Left renal cortex interstitium (tissue), 4 donors: ENCODE data around the gene DCAF6. TPM values are rescaled to one million over a fixed set of nuclear protein-coding genes. Genes with fewer than 3 reads are reported as not detected.
"Not testable (repeated sequence)": the region's sequence is repeated elsewhere in the genome, so short reads cannot be mapped to it uniquely, and the experiment has no call there.

ENCODE experiments used
- DNase-seq, 4 donors: peaks; one replicate each; pipeline ENCODE4 v3.0.0-alpha.2; 2013; ENCODE audit warnings: low read depth in 4 of 4, low spot score in 2 of 4, missing footprints in 1 of 4
- polyA plus RNA-seq, 4 donors: library from polyadenylated mRNA; unstranded; fragments of 120-200 nt; gene quantifications; one replicate each; pipeline ENCODE4 v1.2.1, GENCODE V29; 2013; ENCODE audit not compliant: insufficient read length in 4 of 4

The DCAF6 gene
- polyA plus RNA-seq, 4 donors = 77.0 to 89.1 (median 82.8) TPM

DNA sequence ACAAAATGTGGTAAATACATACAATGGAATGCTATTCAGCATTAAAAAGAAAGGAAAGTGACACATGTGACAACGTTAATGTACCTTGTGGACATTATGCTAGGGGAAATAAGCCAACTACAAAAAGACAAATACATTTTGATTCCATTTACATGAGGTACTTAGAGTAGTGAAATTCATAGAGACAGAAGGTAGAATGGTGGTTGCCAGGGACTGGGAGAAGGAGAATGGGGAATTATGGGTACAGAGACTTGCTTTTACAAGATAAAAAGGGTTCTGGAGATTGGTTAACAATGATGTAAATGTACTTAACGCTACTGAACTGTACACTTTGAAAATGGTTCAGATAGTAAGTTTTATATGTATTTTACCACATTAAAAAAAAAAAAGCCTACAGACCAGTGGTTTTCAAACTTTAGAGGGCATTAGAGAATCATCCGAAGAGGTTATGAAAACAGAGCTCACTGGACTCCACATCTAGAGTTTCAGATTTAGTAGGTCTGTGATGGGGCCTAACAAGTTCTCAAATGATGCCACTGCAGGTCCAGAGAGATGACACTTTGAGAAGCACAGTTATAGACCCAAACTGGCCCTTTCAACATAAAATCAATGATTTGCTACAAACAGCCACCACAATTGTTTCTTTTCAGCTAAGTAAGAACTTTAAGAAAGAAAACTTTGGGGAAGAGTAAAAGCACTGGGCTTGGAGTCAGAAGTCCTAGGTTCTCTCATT, 13.0 kb upstream of the DCAF6 start:
- DNase-seq = no peak

DNA sequence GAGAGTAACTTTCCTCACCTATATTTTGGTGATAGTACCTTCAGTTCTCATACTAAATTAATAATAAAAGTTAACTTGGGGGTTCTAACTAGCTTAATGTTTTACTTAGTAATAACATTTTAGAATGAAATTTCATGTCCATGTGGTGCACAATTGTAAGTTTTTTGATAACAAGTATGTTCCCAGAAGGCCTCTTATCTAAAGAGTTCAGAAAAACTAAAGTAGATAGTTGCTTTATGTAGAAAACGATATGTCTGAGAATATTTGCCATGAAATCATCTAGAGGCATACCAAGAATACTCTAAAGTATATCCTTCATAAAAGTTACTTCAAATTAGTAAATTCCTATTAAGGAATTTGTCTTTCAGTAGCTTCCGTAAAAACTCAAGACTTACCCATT, 12.4 kb upstream of the DCAF6 start:
- DNase-seq = no peak

DNA sequence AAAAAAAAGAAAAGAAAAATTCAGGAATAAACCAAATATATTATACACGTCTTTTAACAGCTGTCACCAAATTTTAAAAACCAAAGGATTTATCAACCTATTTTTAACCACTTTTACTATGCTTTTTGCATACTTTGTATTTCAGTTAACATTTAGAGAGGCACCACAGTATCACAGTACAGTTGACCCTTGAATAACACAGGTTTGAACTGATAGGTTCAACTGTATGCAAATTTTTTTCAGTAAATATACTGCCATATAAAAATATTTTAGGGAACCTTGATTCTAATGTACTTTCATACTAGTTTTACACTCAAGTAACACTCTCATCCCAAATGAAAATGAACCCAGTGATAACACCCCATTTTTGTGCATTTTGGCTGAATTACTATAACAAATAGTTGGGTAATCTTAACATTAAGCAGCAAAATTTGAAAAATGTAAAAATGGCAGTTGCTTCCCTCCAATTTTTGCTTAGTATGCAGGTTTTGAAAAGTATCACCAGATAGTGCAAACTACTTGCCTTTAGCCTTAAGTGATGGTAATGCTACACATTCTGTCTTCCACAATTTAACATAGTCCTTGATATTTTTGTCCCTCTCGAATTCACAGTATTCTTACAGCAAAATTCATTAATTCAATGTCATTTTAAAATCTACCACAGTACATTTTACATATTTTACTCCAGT, 11.8 kb upstream of the DCAF6 start:
- DNase-seq = no peak

DNA sequence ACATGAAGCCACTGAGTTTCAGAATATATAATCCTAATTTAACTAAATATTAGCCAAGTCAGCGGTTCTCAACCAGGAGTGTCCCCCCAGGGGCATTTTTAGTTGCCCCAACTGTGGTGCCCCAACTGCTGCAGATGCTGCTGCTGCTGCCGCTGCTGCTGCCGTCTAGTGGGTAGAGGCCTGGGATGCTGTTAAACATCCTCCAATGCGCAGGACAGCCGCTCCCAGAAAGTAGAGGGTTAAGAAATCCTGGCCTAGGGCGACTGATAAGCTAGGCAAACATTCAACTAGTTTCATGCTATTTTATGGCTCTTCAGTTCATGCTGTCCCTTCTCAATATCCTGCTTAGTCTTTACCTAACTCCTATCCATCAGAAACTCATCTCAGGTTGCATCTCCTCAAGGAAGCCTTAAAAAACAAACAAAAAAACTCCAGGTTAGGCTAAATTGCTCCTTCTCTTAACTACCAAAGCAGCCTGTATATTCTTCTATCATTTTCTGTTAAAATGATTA, 9.9 kb upstream of the DCAF6 start:
- DNase-seq = no peak

DNA sequence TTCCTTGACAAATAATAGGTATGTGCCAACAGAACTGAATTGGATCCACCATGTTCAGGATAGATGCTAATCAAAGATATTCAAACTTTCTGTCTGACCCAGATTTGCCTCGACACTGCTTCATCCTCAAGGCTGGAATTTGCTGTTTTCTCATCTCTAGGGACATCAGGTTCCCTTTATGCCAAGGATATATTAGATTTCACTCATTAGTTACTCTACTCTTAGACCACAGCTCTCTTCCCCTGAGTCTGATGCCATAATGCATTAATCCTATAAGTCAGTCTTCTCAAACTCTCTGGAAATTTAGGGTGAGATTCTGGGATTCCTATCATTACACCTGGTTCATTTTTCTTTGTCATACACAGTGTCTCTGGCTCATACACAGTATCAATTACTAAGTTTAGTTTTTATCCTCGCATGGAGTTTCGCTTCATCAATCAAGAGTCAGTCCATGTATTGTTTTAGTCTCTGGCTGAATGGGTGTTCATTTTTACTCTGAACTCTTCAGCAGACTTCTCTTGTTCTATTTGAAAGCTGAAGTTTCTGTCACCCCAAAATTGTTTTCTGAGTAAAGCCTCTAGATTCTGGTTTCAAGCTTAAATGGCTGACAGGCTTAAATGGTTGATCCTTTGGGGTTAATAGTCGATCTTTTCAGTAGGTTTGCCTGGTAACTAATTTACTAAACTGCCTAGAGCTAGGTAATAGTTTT, 9.3 kb upstream of the DCAF6 start:
- no peak for DNase-seq

DNA sequence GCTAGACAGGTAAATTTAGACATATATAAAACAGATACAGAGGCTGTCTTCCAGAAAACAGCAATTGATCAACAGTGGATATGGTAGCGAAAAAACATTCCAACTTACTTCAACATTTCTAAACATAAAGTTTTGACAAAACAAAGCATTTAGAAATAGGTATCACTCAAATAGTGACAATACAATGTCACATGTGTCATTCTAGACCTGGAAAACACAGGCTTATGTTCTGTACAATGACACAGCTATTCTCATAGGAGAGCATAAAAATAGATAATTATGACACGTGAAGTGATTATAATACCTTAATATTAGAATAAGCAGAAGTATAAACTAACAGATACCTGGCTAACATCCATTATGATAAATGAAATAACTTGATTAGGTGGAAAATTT, 8.0 kb upstream of the DCAF6 start:
- DNase-seq = no peak

DNA sequence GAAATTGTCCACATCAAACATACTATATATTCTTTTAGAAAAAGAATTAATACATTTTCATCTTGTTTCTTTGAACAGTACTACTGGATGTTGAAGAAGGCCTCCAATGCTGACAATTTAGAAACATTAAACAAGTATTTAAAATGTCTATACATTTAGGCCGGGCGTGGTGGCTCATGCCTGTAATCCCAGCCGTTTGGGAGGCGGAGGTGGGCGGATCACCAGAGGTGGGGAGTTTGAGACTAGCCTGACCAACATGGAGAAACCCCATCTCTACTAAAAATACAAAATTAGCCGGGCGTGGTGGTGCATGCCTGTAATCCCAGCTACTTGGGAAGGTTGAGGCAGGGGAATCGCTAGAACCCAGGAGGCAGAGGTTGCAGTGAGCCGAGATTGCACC, 7.6 kb upstream of the DCAF6 start:
- not testable (repeated sequence) for DNase-seq

DNA sequence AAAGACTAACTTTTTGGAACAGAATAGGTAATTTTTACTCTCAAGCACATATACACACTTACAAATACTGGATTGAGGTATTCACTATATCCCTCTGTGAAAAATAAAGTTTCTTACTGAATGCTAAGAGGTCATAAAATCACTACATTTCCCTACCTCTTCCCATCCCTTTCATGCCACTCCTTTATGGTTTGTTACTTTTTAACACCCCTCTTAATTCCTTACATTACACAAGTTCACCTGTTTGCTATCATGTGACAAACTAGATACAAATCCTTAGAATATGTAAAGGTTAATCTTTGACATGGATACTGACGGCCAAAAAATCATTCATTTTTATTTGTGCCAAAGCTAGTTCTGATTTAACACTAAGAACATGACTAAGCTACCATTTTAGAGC, 6.8 kb upstream of the DCAF6 start:
- DNase-seq = no peak

DNA sequence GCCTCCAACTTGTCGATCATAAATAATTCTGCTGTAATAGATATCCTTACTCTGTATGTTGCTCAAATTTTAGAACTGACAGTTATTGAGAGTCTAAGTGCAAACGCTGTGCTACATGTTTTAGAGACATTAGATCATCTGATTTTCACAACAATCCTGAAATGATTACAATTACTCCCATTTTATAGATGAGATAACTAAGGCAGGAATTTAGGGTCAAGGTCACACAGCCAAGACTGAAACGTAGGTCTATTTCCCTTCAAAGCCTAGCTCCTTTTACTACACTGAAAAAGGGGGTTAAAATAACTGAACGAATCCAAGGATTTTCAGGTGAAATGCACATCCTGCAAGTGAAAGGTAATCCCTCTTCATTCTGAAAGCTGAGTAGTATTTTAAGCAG, 2.7 kb upstream of the DCAF6 start:
- no peak for DNase-seq

DNA sequence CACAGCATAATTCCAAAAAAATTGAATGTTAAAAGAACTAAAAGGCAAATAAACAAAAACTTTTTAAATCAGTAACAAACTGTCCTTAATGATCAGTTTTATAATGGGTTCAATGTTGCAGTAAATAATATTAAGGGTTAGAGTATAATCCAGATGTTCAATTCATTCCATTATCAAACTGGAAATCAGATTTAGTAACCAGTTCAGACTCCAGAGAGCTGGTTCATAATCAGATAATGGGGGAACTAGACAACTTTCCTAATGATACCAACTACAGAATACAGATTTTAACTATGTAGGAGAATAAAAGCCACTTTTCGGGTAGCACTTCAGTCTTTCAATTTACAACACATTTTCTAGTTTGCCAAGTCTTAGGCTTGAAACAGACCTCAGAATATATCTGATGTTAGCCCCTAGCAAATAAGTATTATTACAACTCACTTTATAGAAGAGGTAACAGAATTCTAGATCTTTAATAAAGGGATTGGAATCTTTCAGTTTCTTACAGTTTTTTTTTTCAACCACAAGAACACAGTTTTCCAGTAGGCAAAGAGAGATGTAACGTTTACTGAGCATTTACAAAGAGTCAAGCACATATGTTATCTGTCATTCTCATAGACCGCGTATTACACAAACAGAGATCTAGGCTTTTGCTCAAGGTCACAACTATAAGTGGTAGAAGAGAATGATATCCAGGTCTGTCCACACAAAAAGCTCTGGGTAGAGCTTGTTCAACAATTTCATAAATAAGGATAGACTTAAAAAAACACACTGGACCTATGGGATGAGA, 1.9 kb upstream of the DCAF6 start:
- DNase-seq = no peak

DNA sequence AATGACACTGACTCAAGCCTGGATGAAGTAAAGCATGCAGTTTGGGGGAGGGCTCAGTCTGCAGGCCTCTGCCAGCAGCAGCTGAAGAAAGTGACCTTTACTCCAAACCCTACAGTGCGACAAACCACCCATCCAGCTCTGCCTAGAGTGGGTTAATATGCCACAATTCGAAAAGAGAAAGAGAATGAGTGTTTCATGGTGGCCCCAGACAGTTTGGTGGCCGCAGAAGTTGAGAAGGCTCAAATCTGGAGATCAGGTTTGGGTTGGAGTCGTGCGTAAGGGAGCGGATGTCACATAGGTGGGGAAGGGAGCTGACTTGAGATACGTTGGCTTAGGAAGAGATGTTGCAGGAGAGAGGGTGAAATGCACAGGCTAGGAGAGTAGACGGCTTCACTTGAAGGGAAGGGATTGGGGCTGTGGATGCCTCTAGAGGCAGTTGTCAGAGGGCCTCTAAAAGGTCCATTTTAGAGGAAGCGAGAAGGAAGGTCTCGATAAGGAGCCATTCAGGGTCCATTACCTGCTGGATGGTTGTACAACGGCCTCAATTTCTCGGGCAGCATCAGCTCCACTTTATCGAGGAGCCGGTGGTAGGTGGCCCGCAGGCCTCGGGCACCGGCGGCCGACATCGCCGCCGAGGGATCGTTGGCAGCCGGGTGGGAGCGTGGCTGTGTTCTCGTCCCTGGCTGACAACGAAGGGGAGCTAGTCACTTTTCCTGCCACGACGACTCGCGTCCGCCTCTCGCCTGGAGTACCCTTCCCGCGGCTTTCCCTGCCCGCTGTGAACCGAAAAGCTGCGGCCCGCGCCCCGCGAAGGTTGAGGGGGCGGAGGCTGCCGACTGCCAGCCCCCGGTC, 1.0 kb upstream of the DCAF6 start:
- peak in 2 of 4 donors; percentile 51 to 77 for DNase-seq

DNA sequence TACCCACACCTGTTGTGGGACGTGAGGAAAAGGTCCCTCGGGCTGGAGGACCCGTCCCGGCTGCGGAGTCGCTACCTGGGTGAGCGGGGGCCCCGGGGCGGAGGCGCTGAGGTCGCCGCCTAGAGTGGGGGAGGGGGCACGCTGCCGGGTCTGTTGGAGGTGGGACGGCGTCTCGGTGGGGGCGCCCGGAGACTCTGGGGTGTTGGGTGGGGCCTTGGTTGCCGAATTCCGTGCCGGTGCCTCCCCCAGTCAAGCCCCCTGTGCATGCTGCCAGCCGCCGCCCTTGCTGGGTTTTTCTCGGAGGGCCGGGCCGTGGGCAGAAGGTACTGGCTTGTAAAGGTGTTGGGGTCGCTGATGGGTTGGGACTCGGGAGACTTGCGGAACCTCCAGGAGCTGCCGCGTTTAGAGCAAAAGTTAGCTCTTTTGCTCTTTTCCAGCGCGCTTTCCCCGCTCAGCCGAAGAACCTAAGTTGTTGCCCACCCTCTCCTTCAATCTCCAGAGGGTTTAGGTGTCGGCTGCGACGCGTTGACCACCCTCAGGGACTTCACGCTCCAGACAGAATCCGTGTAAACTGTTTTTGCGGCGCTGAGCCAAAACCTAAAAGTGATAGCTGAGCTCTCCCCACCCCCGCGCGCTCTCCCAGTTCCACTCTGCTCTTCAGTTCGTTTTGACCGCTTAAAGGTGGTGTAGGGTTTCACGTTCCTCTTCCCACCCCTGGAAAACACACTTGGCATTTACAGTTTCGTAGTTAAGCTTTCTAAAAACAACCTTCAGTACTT, 636 bp downstream of the DCAF6 start, which contains the start of gene MPC2:
MPC2 (minus strand) TSS at position 143 of the 779 bp plus-strand sequence. CDS start 1,231 bp downstream, outside the sequence.
- DNase-seq = peak; percentile 44 to 84 (median 77)

DNA sequence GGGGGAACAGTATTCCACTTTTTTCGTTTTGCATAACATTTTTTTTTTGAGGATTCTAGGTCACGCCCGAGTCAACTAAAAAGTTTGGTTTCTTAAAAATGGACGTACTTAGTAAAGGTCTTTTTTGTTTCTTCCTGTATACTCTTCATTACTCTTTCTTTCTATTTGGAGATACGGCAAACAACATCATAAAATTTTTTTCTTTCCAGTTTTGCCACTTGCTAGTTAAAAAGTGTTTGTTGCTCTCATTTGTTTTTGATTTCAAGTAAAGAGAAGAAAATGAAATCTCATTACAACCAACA, 1.2 kb downstream of the DCAF6 start:
- DNase-seq = no peak

DNA sequence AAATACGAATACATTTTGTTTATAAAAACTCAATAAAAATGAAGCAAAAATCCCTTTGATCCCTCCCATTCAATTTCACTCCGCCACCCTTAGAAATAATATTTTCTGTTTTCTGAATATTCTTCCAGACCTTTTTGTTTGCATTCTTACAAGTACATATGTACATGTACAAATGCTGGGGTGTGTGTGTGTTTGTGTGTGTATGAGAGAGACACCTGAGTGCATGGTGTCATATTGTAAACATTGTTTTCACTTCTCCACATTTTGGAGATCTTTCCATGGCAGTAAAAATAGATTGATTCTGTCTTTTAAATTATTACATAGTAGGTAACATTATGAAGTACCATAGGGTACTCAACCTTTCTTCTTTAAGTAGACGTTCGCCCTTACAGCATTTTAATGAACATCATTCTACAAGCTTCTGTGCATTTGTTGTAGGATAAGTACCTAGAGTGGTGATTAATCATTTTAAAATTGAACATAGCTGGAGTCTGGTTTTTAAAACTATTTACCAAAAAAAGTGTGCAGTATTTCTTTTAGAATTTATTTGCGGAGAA, 1.7 kb downstream of the DCAF6 start:
- DNase-seq = no peak

DNA sequence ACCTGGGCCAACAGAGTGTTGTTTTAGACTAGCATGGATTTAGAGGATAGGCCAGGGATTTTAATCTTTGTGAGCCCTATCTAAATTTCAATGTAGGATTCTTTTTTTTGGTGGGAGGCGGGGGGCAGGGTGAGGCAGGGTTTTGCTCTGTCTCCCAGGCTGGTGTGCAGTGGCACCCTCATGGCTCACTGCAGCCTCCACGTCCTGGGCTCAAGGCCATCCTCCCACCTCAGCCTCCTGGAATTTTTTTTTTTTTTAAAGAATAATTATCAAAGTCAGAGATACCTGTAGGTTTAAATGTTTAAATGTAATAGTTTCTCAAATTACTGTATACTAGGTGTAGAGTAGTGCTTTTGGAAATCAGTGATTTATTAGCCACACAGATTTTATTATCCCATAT, 3.8 kb downstream of the DCAF6 start:
- DNase-seq = no peak

DNA sequence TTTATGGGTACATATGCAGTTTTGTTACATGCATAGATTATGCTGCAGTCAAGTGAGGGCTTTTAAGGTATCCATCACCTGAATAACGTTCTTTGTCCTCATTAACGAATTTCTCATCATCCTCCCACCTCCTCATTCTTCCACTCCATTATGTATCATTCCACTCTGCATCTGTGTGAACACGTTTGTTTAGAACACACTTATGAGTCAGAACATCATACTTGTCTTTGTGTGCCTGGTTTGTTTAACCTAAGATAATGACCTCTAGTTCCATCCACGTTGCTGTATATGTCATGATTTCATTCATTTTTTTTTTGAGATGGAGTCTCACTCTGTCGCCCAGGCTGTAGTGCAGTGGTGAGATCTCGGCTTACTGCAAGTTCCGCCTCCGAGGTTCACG, 7.1 kb downstream of the DCAF6 start:
- DNase-seq = no peak

DNA sequence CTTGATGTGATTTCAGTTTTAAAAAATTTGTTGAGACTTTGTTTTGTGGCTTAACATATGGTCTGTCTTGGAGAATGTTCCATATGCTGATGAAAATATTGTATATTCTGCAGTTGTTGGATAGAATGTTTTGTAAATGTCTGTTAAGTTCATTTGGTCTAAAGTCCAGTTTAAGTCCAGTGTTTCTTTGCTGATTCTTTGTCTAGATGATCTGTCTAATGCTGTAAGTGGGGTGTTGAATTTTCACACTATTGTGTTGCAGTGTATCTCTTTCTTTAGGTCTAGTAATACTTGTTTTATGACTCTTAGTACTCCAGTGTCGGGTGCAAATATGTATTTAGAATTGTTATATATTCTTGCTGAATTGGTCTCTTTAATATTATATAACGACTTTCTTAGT, 11.2 kb downstream of the DCAF6 start:
- DNase-seq = no peak

DNA sequence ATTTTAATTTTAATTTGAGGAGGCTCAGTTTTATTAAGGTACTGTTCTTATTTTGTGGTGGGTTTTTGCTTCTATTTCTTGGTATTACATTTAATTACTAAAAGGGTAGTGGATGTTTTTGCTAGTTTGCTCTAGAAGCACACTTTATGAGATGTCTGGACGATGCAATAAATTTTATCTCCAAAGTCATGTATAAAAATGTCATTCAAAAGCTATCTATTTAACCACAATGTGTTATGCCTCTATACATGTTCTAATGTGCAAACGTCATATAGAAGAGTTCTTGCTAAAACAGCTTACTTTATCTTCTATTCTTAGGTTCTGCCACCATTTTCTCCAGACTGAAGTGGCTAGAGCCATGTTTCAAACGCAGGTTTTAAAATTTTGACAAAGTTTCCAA, 13.3 kb downstream of the DCAF6 start:
- no peak for DNase-seq

DNA sequence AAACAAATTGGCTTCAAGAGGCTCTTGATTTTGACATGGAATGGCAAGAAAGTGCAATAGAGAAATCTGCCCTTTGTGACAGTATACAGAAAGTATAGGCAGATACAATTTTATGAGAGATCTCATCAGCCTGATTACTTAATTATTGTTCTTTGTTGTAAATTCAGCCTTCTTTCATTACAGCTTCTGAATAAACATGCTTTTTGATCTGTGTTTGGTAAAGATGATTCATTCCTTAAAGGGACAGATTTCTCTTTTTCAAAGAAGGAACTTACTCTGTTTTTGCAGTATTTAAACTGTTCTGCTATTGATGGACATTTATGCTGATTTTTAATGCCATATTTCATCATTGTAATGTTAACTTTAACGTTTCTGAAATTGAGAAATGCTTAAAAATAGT, 14.1 kb downstream of the DCAF6 start:
- DNase-seq = no peak
